ENCODE measurements around the gene FBXL16.
"Not testable (repeated sequence)": the region's sequence is repeated elsewhere in the genome, so short reads cannot be mapped to it uniquely, and the experiment has no call there.

Gene FBXL16

DNA sequence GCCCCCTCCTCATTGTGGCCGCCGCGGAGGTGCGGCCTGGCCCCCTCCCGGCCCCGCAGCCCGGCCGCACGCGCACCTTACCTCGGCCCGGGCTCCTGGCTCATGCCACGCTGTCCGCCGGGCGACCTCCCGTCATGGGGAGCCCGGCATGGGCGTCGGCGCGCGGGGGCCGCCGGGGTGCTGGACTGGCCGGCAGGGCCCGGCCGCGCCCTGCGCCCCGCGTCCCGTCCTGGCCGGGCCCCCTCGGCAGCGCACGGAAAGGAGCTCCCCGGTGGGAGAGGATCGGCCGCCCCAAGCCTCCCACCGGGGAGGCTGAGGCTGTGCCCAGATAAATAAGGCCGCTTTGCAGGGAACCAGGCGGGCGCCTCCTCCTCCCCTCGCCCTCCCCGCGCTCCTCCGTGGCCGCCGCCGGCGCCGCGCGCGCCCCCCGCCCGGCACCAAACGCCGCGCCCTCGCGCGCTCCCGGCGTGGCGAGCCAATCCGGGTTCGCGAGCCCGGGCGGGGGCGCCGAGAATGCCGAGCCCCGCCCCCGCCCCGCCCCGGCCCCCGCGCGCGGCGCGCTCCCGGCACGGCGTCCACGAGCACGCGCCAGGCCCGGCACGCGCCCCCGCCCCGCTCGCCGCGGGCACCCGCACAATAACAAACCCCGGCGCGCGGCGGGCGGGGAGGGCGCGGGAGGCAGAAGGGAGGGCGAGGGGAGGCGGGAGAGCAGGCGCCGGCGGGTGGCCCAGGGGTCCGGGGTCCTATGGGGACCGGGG is at the start of gene FBXL16:
Gene FBXL16 (minus strand): TSS at position 371 of the 758 bp plus-strand sequence. CDS start 8,396 bp downstream, outside the sequence.
- FAIRE-seq: no peak
- no peak for DNase-seq (ENCODE audit: extremely low spot score, insufficient read length, low read depth)

- no peak for FAIRE-seq
- DNase-seq (ENCODE audit: extremely low spot score, insufficient read length, low read depth): no peak
These were observed 49.1 kb upstream of the FBXL16 start for GRCh38 chr16:754656-755055.

GRCh38 chr16:754121-754607 is 48.6 kb upstream of the FBXL16 start:
- DNase-seq (ENCODE audit: extremely low spot score, insufficient read length, low read depth); FAIRE-seq: not testable (repeated sequence)

GRCh38 chr16:752007-752312 is 46.4 kb upstream of the FBXL16 start:
- FAIRE-seq (no peak), DNase-seq (ENCODE audit: extremely low spot score, insufficient read length, low read depth) (no peak)

DNA sequence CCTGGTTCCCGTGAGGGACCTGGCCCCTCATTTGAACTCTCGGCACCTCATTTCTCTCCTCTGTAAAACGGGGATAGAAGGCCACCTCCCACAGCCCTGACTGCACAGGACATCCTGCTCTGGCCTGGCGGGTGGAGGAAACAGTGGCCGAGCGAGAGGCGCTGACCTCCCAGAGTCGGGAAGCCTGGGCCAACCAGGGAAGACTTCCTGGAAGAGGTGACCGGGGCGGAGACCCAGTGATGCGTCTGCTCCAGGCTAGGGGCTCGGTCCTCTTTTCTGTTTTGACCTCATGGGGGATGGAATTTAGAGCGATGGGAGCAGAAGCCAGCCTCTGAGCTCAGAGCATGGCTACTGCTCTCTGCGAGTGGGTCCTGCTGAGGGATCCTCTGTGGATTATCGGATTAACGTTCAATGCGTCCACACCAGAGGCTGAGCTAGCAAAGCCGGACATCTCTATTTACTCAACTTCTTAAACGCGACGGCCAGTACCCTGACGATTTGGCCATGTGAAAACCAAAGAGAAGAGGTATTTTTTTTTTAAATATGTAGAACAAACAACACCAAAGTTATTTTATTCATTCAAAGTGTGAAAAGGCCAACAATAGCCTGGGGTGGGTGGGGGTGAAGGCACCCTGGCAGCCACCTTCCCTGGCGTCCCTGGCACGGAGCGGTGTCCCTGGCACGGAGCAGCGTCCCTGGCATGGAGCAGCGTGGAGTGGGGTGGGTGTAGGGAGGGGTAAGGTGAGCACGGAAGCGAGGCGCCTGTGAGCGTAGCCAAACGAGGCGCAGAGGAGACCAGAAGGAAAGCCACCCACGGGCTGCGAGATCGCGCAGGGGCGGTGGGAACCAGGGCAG is 45.8 kb upstream of the FBXL16 start:
- FAIRE-seq: no peak

GRCh38 chr16:750485-750884 is 44.9 kb upstream of the FBXL16 start:
- FAIRE-seq (no peak), DNase-seq (ENCODE audit: extremely low spot score, insufficient read length, low read depth) (no peak)

More for the DNA sequence above, 45.8 kb upstream of the FBXL16 start:
- DNase-seq (ENCODE audit: extremely low spot score, insufficient read length, low read depth): no peak

- FAIRE-seq (no peak), DNase-seq (ENCODE audit: extremely low spot score, insufficient read length, low read depth) (no peak)
These were observed 43.4 kb upstream of the FBXL16 start for GRCh38 chr16:749010-749409.

DNA sequence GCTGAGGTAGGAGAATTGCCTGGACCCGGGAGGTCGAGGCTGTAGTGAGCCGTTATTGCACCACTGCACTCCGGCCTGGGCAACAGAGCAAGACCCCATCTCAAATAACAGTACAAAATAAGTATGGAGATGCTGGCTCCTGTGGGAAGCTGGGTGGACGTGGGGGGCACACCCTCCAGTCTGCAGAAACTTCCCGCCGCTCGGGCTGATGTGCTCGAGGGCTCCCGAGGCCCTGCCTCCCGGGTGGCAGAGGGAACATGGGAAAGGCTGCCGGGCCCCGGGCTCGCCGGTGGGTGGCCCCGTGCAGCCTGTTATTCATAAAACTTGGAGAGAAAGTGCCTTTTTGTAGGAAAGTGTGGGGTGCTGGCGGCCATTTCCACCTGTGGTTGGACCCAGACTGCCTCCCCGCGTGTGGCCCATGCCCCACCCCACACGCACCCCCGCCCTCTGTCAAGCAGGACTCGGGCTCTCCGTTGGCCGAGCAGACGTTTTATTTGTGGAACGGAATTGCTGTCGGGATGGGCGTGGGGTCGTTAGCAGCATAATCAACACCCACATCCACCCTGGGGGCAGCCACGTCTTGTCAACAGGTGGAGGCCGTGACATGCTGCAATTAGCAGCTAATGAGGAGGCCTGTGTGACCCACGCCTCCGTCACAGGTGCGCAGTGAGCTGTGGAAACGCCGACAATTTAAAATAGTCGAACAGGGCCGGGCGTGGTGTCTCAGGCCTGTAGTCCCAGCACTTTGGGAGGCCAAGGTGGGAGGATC is 42.6 kb upstream of the FBXL16 start:
- DNase-seq (ENCODE audit: extremely low spot score, insufficient read length, low read depth): no peak
- no peak for FAIRE-seq

DNA sequence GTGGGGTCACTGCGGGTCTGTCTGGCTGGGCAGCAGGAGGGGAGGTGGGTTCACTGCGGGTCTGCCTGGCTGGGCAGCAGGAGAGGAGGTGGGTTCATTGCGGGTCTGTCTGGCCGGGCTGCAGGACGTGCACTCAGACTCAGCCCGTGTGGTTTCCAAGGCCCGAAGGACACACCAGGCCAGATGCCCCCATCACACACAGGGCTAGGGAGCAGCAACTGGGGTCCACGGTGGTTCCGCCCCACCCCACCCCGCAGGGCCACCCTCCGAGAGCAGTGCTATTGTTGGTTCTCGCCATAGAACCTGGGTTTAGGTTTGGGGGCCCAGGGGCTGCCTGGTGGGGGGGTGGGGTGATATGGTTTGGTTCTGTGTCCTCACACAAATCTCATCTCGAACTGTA is 41.0 kb upstream of the FBXL16 start:
- DNase-seq (ENCODE audit: extremely low spot score, insufficient read length, low read depth) (no peak), FAIRE-seq (no peak)

DNA sequence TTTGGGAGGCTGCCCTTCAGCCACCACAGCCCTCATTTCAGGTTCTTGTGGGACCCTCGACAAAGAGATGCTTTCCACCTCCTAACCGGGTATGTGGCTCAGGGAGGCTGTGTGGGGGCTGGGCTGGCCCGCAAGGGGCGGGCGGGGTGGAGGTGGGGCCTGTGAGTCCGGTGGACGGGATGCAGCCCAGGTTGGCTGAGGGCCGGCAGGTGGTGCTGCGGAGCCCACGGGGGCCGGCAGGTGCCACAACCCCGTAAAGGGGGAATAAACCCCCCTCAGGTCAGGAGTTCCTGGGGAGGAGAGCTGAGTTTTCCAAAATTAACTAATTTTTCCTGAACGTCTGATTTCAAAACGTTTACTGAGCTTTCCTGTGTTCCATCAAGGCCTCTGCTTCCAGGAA is 40.1 kb upstream of the FBXL16 start:
- FAIRE-seq (no peak), DNase-seq (ENCODE audit: extremely low spot score, insufficient read length, low read depth) (no peak)

GRCh38 chr16:743794-744500 is 38.3 kb upstream of the FBXL16 start:
- DNase-seq (ENCODE audit: extremely low spot score, insufficient read length, low read depth): no peak
- no peak for FAIRE-seq

- FAIRE-seq; DNase-seq (ENCODE audit: extremely low spot score, insufficient read length, low read depth): not testable (repeated sequence)
These were observed 37.3 kb upstream of the FBXL16 start for GRCh38 chr16:742894-743293.

DNA sequence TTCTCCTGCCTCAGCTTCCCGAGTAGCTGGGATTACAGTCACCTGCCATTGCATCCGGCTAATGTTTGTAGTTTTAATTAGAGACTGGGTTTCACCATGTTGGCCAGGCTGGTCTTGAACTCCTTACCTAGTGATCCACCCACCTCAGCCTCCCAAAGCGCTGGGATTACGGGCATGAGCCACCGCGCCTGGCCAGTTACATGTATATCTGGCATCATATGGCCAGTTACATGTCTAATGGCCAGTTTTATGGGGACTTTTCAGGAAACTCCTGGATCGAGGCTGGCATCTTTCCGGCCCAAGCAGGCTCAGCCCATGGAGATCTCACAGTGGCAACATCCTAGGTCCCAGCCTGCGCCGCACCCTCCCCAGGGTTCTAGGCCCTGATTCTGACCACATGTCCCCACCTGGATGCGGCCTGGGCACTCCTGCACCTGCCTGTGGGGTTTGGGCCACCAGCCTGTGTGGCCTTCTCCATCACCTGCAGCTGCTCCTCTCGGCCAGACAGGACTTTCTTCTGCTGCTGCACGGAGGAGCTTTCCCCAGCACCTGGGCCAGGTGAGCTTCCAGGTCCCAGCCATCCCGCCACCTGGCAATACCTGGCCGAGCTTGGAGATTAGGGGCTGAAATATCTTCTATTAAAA is 36.5 kb upstream of the FBXL16 start:
- FAIRE-seq: no peak
- DNase-seq (ENCODE audit: extremely low spot score, insufficient read length, low read depth): no peak

GRCh38 chr16:740764-741505 is 35.3 kb upstream of the FBXL16 start, which contains the start of gene CIAO3:
CIAO3 (minus strand) TSS chr16:740997; CDS start chr16:740985, 12 bp downstream.
- FAIRE-seq (peak; percentile 80), DNase-seq (ENCODE audit: extremely low spot score, insufficient read length, low read depth) (peak; percentile 87)

DNA sequence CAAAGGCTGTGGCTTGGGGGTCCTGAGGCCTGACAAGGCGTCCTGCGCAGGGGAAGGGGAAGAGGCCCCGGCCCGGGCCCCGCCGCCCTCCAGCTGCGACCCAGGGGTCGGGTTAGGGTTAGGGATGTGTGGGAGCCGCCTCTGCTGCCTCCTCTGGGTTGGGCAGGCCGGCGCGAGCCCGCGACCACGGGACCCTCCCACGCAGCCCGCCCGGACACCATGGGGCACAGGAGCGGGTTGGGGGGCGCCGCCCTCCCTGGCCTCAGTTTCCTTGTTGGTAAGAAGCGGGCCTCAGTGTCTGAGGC is 34.8 kb upstream of the FBXL16 start:
- no peak for FAIRE-seq
- DNase-seq (ENCODE audit: extremely low spot score, insufficient read length, low read depth): no peak

DNA sequence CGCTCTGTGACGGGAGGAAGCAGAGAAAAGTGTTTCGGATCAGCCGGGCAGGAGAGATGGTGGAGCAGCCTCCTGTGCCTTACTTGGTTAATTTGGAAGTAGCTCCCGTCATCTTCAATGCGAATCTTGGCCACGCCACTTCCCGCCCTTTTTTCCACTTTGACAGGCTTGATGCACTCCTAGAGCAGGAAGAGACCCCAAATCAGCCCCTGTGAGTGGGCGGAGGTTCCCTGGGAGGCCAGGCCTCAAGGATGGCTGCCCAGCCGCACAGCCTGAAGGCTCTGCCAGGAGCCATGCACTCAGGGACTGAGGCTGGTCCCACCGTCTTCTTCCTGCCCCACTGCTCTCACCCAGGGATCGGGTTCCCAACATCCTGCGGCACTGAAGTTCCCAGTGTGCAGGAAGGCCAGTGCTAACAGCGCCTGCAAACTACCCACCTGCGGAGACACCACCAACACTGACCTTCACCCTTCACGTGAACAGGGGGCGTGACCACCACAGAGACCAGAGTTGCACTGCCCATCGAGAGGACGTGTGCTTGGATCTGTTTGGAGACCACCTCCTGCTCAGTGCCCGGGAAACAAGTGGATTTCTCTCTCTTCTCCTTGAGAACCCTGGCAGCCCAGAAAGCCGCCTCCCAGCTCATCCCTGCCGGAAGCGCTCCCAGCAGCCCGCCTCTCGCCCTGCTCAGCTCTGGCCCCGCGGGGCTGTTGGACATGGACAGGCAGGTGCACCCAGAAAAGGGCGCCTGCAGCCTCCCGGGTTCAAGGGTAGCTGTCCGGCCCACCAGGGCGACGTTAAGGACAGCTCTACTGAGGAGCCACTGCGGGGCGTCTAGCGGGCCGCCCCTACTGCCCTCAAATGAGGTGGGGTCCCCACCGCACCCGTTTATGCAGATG is 34.2 kb upstream of the FBXL16 start:
- no peak for FAIRE-seq
- DNase-seq (ENCODE audit: extremely low spot score, insufficient read length, low read depth): no peak

- no peak for DNase-seq (ENCODE audit: extremely low spot score, insufficient read length, low read depth)
- no peak for FAIRE-seq
These were observed 31.4 kb upstream of the FBXL16 start for GRCh38 chr16:736936-737481.
